Diencephalon (tissue), 1 donor: ENCODE data around the gene COG6. TPM values are rescaled to one million over a fixed set of nuclear protein-coding genes. Genes with fewer than 3 reads are reported as not detected.

ENCODE experiments used
- small RNA-seq: library from RNA; depleted of rRNA; stranded (forward); fragments of <200 nt; gene quantifications from one replicate; pipeline ENCODE3, GENCODE V24; 2014
- total RNA-seq: library from RNA; depleted of rRNA; stranded (reverse); fragments of >200 nt; gene quantifications from one replicate; pipeline ENCODE4 v1.2.3, GENCODE V29; 2014

Gene COG6
- total RNA-seq, result 63.7 TPM

GRCh38 chr13:39655569-39656324 is at the start of gene COG6:
Gene COG6, plus strand, starts transcription at chr13:39655662. Its CDS starts 65 bp downstream, at chr13:39655727.

Small RNAs within 50 kb of the gene (small RNA-seq; reads per million reads assigned to genes)
- gene MIR4305, result not detected
- not detected for gene RNY4P14

Other genes with a start within 250 kb of the COG6 start
- gene LHFPL6, start 52.5 kb upstream of the COG6 start, total RNA-seq, result 47.5 TPM